ENCODE data around the gene DAZAP1.
"Not testable (repeated sequence)": the region's sequence is repeated elsewhere in the genome, so short reads cannot be mapped to it uniquely, and the experiment has no call there.

Gene DAZAP1

DNA sequence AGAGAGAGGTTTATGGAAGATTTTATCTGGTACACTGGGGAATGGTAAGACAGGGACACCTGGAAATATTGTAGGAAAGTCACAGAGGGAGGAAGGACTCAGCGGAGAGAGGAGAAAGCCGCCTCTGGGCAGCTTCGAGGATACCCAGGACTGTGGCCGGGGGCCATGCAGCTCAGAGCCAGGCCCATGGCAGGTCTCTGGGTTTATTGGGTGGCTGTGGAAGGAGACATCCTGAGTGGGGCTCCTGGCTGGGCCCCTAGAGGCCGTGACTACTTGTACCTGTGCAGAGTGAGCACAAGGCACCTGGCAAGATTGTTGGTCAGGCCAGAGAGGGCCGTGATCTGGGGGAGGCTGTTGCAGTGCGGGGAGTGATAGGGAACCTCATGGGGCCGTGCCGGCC, 3.4 kb downstream of the DAZAP1 start:
- DNase-seq (ENCODE audit: low read depth): no peak

DNA sequence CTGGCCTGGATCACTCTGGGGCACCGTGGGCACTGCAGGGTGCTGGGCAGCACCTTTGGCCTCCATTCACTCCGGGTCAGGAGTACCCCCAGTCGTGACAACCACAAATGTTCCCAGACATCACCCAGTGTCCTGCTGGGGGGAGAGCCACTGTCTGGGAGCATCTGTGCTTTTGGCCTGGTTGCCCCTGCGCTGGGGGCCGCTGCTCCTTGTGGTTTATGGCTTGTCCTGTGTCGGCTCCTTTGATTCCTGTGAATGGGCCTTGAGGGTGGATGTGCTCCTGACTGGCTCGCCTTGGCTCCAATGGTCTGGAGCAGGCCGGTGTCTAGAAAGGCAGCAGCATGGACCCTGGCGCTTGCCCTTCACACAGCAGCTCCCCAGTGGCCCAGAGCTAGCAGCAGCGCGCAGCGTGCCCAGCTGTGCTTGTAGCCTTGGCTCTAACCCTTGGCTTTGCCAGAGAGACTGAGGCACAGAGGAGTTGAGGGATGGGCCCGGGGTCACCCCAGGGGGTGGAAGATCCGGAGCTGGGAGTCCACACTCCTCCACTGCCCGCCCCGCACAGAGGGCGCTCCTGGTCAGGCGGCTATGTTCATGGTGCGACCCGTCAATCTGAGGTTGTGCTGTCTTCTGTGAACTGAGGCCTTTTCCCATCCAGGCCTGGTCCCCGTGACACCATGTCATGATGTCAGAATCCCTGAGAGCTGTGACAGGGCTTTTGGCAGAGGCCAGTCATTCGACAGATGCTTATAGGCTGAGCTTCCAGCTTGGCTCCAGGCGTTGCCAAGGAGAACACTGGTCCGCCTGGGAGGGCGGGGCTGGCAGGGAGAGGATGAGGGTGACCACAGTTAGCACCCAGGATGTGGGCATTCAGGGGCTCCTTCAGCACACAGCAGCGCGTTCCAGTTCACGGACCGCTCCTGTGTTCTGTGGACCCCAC, 4.1 kb downstream of the DAZAP1 start:
- no peak for DNase-seq (ENCODE audit: low read depth)

DNA sequence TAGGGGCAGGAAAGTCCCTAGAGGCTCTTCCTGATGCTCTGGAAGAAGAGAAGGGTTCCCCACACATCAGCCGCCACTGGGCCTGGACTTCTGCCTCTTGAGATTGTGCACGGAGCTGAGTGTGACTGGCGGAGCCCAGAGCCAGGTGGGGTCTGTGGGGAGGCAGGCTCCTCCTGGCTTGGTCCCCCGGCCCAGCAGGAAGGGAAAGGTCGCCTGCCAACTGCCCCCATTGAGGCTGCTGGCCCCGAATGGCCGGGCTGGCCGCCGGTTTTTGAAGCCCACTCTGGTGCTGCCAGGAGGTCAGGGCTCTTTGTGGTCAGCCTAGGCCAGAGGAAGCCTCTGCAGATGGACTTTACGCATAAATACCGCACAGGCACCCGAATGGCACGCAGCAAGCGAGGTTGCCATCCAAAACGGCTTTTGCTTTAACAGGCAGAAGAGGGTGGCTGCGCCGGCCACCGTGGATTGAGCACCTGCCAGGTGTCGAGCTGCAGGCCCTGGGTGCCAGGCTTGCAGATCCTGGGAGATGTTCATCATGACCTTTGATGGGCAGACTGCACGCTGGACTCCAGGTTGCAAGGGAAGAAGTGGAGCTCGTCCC, 5.0 kb downstream of the DAZAP1 start:
- DNase-seq (ENCODE audit: low read depth): no peak

DNA sequence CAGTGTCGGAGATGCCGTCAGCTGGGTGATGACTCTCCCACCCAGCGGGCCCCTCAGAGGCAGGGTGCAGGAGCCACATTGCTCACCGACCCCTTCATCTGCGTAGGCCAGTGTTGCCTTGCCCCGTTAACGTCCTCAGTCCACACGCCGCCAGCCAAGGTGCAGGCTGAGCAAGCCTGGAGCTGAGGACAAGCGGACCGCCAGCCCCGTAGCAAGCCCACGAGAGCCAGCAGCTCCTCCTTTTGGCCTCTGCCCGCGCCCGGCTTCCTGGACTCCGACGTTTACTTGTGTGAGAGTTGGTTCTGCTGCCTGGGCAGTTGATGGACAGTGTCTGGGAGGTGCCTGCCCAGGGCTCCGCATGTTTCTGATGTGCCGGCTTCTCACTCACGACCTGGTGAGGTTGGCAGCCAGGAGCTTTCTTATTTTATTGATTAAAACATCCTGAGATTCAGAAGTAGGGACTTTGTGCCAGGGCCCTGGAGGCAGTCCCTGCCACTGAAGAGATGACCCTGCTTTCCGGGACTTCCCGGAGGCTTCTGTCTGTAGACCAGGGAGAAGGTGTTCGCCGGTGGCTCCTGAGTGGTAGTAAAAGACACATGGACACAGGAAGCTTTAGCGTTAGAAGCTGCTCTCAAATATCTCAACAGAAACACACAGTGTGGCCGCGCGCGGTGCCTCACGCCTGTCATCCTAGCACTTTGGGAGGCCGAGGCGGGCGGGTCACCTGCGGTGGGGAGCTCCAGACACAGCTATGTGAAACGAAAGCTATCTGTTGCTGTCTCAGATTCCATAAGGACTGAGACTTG, 5.8 kb downstream of the DAZAP1 start:
- DNase-seq (ENCODE audit: low read depth): no peak

DNA sequence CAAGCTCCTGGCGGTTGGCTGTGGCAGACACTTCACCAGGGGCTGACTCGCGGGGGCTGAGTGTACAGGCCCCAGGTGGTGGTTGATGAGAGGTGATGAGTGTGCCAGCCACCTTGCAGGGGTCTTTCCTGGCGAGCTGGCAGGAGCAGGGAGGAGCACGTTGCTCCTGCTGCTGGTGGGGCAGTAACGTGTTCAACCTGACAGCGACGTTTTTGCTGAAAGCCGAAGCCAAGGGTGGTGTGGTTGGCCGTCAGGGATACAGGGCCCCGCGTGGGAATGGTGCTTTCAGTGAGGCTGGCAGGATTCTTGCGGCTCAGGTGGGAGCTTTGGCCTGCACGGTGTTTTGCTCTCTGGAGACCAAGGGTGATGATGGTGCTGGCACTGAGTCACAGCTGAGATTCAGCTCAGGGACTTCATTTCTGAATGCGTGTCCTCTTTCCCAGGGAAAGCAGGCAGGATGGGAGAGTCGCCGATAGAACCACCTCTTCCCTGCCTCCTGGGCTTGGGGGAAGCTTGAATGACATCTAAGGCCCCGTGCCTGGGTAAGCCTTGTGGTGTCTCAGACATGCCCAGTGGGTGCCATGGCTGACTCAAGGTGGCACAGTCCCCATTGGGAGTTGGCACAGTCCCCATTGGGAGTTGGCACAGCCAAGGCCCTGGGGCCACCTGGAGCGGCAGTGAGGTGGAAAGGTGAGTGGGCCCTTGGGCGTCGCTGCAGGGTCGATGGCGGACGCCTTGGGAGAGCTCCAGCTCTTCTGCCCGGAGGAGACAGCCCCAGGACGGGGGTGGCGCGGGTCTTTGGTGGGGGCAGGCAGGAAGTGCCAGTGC, 8.8 kb downstream of the DAZAP1 start:
- DNase-seq (ENCODE audit: low read depth): no peak

DNA sequence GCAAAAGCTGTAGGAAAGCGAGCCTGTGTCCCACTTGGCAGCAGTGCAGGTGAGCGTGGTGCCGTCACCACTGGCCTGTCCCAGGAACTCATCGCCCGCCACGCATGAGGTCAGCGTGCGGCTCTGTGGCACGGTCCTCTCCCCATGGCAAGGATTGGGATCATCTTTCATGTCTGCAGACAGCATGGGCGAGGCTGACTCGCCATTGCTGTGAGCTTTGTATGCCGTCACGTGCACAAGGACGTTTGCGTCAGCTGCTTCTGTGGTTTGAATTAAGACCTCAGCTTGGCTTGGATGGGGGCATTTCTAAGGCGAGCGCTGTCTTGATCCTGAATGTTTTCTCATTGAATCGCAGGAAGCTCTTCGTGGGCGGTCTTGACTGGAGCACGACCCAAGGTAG, 9.8 kb downstream of the DAZAP1 start:
- no peak for DNase-seq (ENCODE audit: low read depth)

DNA sequence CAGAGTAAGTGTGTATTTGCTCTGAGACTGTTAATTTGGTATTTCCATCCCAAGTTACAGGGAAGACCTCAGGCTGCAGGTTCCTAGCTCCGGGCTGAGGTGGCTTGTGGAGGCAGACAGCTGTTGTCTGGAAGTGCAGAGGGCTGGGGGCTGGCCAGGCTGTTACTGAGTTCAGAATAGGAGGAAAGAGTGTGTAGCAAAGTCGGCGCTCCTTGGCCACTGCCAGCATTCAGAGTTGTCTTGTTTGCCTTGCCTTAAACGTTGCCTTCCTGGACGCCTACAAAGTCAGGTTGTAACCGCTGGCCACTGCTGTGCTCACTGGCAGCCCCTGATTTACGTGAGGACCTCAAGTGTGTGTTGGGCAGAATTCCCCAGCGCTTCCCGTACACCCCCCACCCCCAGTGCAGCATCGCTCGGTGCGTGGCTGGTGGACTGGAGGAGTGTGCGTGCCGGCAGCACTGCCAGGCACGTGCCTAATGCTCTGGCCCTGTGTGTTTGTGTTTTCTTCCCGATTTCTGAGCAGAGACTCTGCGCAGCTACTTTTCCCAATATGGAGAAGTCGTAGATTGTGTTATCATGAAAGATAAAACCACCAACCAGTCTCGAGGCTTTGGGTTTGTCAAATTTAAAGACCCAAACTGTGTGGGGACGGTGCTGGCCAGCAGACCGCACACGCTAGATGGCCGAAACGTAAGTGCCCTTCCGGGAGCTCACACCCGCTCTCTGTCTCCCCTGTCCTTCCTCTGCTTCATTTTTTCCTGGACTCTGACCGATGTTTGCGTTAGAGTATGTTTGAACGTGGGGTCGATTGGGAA, 10.5 kb downstream of the DAZAP1 start:
- DNase-seq (ENCODE audit: low read depth): no peak

DNA sequence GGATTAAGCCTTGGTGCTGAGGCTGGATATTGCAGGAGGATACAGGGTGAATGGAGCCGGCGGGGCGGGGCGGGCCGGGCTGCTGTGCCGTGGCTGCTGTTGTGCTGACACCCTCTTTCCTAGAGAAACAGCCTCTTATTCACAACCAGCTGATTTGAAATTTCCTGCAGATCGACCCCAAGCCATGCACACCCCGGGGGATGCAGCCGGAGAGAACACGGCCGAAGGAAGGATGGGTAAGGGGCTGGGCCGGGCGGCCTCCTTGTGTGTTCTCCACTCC, 11.1 kb downstream of the DAZAP1 start:
- DNase-seq (ENCODE audit: low read depth): no peak

DNA sequence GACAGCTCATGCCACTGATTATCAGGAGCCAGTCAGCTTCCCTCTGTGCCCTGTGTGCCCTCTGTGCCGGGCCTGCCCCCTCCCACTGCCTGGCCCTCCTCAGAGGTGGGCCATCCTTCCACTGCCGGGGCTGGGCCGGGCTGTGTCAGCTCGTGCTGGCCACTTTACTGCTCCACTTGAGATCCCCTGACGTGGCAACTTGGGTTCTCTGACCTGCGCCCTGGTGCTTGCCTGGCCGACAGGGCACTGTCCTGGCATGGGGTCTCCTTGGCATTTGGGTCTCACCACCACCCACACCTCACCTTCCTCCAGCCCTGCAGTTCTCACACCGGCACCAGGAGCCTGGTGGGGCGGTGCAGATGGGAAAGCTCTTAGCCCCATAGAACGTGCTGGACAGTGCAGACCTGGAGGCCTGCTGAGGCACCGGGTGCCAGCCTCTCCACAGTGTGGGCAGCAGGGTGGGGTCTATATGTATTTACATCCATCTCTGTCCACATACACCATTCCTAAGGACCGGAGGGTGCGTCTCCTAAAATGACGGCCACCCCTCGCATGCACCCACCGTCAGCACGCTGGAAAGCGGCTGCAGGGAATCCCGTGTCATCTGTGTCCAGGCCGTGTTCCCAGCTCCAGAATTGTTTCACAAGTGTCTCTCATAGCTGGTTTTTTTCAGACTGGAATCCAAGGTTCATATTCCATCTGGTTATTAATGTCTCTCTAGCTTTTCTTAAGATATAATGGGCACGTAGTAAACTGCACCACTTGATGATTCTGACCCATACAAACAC, 11.8 kb downstream of the DAZAP1 start:
- DNase-seq (ENCODE audit: low read depth): no peak

DNA sequence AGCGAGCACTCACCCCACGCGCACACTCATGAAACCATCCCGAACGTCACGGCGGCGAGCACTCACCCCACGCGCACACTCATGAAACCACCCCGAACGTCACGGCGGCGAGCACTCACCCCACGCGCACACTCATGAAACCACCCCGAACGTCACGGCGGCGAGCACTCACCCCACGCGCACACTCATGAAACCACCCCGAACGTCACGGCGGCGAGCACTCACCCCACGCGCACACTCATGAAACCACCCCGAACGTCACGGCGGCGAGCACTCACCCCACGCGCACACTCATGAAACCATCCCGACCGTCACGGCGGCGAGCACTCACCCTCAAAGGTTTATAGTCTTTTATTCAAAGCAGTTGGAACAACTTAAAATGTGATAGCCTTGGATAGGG, 12.7 kb downstream of the DAZAP1 start:
- not testable (repeated sequence) for DNase-seq (ENCODE audit: low read depth)

DNA sequence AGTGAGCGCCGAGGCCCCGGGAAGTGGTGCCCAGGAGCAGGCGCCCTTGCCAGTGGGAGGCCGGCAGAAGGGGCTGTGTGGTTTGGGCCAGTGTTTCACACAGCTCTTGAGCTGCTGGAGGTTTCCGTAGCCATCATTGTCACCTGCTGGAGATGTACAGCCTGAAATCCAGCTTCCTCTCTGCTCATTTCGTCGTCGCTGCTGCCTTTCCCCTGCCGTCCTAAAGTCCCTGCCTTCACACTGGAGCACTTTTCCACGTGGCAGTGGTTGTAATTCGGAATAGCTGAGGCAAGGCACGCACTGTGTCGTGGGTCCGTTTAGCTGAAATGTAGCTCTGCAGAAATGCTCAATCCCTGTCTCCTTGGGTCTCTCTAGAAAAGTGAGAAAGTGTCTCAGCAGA, 13.2 kb downstream of the DAZAP1 start:
- no peak for DNase-seq (ENCODE audit: low read depth)

DNA sequence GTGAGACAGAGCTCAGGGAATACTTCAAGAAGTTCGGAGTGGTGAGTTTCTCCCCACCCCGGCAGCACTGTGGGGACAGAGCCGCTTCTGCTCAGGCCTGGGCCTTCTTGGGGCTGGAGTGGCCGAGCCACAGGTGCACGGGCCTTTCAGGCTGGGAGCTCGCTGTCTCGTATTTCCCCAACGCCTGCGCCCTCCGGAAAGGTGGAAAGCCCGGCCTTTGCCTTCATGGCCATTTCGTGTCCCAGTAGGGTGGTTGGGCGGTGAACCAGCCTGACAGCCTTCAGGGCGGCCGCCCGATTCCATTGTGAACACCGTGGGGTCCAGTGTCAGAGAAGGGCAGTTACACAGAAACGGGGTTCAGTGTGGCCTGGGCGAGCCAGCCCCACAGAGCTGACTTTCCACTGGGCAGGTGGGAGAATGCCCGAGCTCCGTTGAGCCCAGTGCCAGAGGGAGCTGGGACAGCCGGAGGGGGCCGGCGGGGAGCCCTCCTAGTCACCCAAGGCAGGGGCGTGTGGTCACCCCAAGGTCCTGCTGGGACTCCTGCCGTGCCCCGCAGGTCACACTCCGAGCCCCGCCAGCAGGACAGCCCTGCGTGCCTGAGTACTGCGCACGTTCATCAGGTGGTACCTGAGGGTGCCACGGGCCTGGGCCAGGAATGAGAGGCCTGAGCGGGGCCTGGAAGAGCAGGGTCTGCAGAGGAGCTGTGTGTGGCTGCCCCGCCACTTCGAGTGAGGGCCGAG, 14.0 kb downstream of the DAZAP1 start:
- no peak for DNase-seq (ENCODE audit: low read depth)

DNA sequence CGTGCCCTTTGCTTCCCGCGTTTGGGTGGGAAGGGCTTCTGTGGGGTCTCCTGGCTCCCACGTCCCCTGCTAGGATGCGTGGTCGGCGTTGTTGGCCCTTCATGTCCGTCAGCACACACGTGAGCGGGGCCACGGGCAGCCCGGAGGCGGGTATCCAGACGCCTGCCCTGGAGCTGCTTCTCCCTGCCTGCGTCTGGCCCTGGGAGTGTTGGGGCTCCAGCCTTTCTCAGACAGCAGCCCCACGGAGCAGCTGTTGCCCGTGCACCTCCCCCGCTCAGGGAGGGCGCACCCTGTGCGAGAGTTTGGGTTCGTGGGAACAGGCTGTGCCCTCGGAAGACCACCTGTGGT, 14.5 kb downstream of the DAZAP1 start:
- DNase-seq (ENCODE audit: low read depth): no peak

DNA sequence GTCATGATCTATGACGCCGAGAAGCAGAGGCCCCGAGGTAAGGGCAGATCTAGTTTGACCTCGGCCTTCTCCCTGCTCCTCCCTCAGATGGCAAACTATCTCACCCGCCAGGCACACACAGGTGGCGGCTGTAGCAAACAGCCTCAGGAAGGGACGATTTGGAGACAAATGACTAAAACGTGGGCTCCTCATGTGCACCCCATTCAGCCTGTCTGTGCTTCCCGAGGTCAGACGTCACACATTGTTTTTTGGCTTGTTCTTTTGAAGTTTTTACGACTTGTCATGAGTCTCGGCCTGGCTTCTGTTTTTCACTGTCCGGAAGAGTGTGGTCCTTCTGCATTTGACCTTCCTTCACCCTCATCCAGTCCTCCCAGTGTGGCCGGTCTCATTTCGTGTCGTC, 15.0 kb downstream of the DAZAP1 start:
- DNase-seq (ENCODE audit: low read depth): no peak

DNA sequence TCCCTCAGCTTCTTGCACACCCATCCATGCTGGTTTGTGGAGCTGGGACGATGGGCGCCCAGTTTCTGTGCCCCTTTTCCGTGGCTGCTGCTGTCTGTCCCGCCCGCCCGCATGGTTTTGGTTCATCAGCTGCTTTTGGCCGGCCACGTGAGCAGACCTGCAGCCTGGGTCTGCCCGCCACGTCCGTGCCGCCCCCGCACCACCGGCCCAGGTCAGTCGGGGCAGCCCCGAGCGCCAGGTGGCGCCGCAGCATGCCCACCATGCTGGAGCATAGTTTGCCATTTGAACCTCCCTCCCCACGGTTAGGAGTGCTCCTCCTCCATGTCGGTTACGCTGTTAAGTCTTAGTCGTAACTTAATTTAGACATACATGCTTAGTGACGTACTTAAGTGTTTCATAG, 15.6 kb downstream of the DAZAP1 start:
- no peak for DNase-seq (ENCODE audit: low read depth)

DNA sequence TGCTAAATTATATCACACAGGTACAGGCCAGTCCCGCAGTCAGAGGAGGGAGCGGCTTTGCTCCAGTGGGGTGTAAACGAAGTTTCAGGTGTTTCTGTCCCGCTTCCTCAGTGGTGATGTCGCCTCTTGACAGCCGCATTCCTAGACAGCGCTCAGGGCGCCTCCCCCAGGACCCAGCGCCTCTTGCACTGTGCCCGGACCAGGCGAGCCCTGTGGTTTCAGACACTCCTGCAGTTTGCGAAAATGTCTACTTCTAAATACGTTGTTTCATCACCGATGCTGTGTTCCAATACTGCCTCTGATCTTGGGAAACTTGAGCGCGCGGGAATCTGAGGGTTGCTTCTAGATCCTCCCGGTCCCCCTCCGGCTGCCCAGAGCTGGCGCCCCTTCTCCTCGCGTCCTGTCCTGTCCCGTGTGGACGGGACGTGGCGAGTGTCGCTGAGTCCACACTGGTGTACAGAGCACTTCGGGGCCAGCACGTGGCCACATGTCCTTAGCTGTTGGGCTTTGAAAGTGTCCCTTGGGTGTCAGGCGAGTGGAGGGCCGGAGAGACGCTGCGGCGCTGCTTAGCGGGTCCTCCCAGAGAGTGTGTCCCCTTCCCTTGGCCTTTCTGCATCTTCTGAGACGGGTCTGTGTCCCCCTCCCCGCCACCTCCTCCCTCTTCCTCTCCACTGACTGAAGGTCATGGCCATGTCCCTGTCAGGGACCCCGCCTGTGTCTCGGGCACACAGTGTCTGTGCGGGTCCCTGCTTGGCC, 16.2 kb downstream of the DAZAP1 start:
- DNase-seq (ENCODE audit: low read depth): no peak

DNA sequence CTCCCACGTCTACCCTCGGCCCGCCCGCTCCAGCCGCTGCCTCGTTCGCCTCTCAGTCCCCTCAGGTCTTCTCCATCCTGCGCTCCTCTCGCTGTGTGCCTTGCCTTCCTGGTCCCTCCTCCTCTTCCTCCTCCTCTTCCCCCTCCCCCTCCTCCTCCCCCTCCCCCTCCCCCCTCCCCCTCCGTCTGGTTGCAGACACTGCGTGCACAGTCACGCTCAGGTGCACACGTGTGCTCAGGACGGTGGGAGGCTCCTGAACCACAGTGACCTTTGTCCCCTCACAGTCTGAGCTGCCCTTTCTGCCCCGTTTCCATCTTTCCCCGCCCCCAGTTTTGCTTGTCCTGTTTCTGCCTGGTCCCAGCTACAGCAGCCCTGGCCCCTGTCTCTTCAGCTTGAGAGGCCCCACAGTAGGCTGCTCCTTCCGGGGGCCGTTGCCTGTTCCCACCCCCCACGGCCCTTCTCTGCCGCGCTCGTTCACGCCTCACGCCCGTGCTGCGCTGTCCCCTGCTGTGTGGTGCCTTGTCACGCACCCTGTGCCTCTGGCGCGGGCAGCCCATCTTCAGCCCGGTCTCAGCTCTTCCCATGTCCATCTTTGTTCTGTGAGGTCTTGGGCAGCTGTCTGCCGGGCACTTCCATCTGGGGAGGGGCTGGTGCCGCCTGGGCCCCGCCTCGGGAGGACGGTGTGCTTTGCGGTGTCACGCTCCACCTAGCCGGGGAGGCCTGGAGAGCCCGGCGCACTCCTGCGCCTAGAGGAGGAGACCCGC, 17.0 kb downstream of the DAZAP1 start:
- no peak for DNase-seq (ENCODE audit: low read depth)

DNA sequence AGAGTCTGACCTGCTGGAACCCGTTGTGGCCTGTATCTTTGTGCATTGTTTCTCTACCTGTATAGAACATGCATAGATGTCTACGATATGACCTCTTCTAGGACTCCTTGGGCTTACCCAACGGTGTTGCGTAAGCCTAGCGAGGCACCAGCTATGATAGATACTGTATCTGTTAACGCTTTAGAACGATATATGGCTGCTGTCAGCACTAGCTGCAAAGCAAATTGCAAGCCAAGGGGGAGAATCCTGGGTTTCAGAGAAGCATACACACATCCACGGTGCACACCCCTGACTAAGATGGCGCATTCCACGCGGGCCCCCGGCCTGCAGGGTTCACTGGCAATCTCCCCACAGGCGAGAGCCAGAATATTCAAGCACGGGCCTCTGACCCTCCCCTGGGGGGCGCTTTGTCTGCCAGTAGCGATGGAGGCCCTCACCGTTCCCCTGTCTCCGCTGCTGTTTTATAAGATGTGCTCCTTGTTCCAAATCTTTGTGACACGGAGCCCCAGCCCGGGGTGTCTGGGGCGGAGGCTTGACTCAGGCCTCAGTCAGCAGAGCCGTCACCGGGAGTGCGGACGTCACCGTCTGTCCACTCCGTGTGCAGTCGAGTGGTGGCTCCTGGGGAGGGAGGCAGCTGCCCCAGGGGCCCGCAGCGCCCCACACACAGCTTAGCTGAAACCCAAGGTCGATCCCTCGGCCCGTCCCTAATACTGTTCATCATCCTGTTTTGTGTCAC, 17.9 kb downstream of the DAZAP1 start:
- no peak for DNase-seq (ENCODE audit: low read depth)
